Upper lobe of right lung (tissue), 1 donor: Measurements from ENCODE around the gene TRABD2B. TPM values are rescaled to one million over a fixed set of nuclear protein-coding genes. Genes with fewer than 3 reads are reported as not detected.

Experiments used
- ATAC-seq: fragments of 200-7000 bp; cut with Tn5 transposase; one replicate; pipeline ENCODE4 v1.9.1; 2020; ENCODE audit warnings: mild to moderate bottlenecking, moderate library complexity
- DNase-seq: peaks from one replicate; pipeline ENCODE4 v3.0.0-alpha.2; 2020
- H3K27ac ChIP-seq: fragments of 200-600 bp; one replicate; pipeline ENCODE4 v1.8.0; 2022
- H3K27me3 ChIP-seq: fragments of 200-600 bp; one replicate; pipeline ENCODE4 v1.8.0; 2022; ENCODE audit warnings: mild to moderate bottlenecking
- H3K36me3 ChIP-seq: fragments of 200-600 bp; one replicate; pipeline ENCODE4 v1.8.0; 2022
- H3K4me1 ChIP-seq: fragments of 200-600 bp; one replicate; pipeline ENCODE4 v1.8.0; 2022
- H3K4me3 ChIP-seq: fragments of 200-600 bp; one replicate; pipeline ENCODE4 v1.8.0; 2022; ENCODE audit warnings: mild to moderate bottlenecking
- H3K9me3 ChIP-seq: fragments of 200-600 bp; one replicate; pipeline ENCODE4 v1.8.0; 2022
- CTCF ChIP-seq: fragments of 200-600 bp; IDR thresholded peaks from one replicate; pipeline ENCODE4 v1.8.0; 2022; ENCODE audit warnings: antibody characterized with exemption
- intact Hi-C: fragments of 100-400 bp; cut with DNase I; formaldehyde crosslinking; loops from one replicate; pipeline ENCODE4 v1.11.0; 2022
- total RNA-seq: library from RNA; stranded (reverse); fragmentation: NEBNext Ultra II Directional; extraction: Animal tissue kit (Norgen Biotek cat#: 25700); gene quantifications from one replicate; pipeline ENCODE4 v1.2.1, GENCODE V29; 2021
- donor health status: DM: no; HTN: yes; CAD: no; lungs with severe emphysema.

Gene TRABD2B
- total RNA-seq, 1 donor from 2014 or later = 1.2 TPM

DNA sequence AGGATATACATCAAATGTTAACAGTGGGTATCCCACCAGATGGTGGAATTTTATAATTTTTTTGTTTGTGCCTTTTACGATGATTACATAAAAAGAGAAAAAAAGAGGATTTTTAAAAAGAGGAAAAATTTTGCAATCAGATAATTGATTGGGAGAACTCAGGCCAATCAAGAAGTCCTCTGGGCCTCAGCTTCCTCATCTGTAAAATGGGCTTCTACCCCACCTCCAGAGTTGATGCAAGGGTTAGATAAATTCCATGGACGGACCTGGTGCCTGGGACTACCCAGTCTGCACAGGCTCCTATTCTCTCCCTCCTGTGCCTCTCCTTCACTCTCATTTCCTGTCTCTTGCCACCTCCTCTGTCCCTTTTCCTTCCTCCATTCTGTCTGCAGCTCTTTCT, 88.9 kb downstream of the TRABD2B start:
- Histone ChIP-seq H3K36me3 (no peaks in the 10 kb centered on the region), H3K27me3 (no peaks in the 10 kb centered on the region), H3K4me1 (peaks cover 7% of the 10 kb centered on the region), H3K9me3 (no peaks in the 10 kb centered on the region), H3K4me3 (no peak overlapping the region), H3K27ac (no peak overlapping the region)
- intact Hi-C loops = no loop called here
- no peak for TF ChIP-seq CTCF
- ATAC-seq = no peak
- DNase-seq = no peak

- no peak for ATAC-seq
- no peaks in the 10 kb centered on the region for H3K27me3 ChIP-seq
- no peak for TF ChIP-seq CTCF
- no peaks in the 10 kb centered on the region for H3K9me3 ChIP-seq
- peaks cover 7% of the 10 kb centered on the region for H3K4me1 ChIP-seq
- H3K36me3 ChIP-seq = no peaks in the 10 kb centered on the region
- H3K4me3 ChIP-seq = no peak overlapping the region
- no peak for DNase-seq
- intact Hi-C loops = no loop called here
- H3K27ac ChIP-seq = no peak overlapping the region
Observed at GRCh38 chr1:47907177-47907528, 90.0 kb downstream of the TRABD2B start.

DNA sequence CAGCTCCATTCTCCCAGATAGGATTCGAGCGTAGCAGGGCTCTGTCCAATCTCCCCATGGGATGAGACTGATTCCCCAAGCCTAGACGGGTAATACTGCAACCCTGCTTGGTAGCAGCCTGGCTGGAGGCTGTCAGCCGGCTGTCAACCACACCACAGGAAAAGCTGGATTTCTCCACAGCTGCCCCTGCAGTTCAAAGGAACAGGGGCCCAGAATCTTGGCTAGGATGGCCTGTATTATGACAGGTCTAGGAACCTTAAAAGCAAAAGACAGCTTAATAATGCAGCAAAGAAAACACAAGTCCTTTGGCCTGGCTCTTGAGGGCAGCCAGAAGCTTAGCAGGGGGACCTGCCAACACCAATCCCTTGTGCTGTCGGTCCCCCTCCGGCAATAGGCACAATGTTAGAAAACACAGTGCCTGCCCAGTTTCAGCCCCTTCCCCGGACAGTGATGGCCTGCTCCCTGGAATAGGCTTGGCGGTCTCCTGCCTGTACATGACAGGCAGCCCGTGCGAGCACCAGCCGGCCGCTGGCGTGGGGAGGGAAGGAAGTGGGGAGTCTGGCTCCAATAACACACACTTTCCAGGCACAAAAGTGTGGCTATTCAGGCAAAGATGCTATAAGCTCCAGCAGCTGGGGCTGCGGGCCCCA, 90.5 kb downstream of the TRABD2B start:
- H3K27me3 ChIP-seq = no peaks in the 10 kb centered on the region
- no peaks in the 10 kb centered on the region for H3K36me3 ChIP-seq
- no peak for DNase-seq
- no peak overlapping the region for H3K27ac ChIP-seq
- intact Hi-C loops = no loop called here
- ATAC-seq = no peak
- H3K4me3 ChIP-seq = no peak overlapping the region
- H3K4me1 ChIP-seq = peaks cover 7% of the 10 kb centered on the region
- no peaks in the 10 kb centered on the region for H3K9me3 ChIP-seq
- TF ChIP-seq CTCF = no peak

DNA sequence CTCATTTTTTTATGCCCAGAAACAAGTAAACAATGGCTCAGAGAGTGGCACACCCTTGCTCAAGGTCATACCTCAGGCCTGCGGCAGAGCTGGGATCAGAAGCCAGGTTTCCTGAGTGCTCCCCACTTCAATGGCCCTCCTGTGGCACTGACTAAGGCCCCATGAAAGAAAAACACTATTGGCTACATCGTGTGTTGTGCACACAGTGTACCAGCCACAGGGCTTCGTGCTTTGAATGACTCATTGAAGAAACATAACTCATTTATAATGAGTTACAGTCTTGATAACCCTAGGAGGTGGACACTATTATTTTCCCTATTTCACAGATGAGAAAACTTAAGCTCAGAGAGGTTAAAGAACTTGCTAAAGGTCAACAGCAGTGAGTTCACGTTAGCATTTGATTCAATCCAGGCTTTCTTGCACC, 91.2 kb downstream of the TRABD2B start:
- Histone ChIP-seq H3K36me3 (no peaks in the 10 kb centered on the region), H3K4me3 (no peak overlapping the region), H3K9me3 (no peaks in the 10 kb centered on the region), H3K27ac (no peak overlapping the region), H3K4me1 (peaks cover 7% of the 10 kb centered on the region), H3K27me3 (no peaks in the 10 kb centered on the region)
- TF ChIP-seq CTCF = no peak
- ATAC-seq = peak; percentile 92
- peak; percentile 68 for DNase-seq
- intact Hi-C loops = no loop called here

- Histone ChIP-seq H3K9me3 (no peaks in the 10 kb centered on the region), H3K4me3 (no peak overlapping the region), H3K27me3 (no peaks in the 10 kb centered on the region), H3K4me1 (peaks cover 7% of the 10 kb centered on the region), H3K27ac (no peak overlapping the region), H3K36me3 (no peaks in the 10 kb centered on the region)
- TF ChIP-seq CTCF = no peak
- intact Hi-C loops = no loop called here
- ATAC-seq = no peak
- no peak for DNase-seq
Observed at GRCh38 chr1:47903723-47904122, 93.5 kb downstream of the TRABD2B start.

- Histone ChIP-seq H3K27me3 (no peaks in the 10 kb centered on the region), H3K4me3 (no peak overlapping the region), H3K27ac (no peak overlapping the region), H3K9me3 (no peaks in the 10 kb centered on the region), H3K36me3 (no peaks in the 10 kb centered on the region), H3K4me1 (no peaks in the 10 kb centered on the region)
- intact Hi-C loops = no loop called here
- DNase-seq (no peak), ATAC-seq (no peak)
- TF ChIP-seq CTCF = no peak
Observed at GRCh38 chr1:47901001-47901575, 96.1 kb downstream of the TRABD2B start.
